Renal cortical epithelial cell (primary cell): Measurements from ENCODE around the gene C1orf105. TPM values are rescaled to one million over a fixed set of nuclear protein-coding genes. Genes with fewer than 3 reads are reported as not detected.

Experiments
- DNase-seq: peaks from one replicate; pipeline ENCODE4 v3.0.0-alpha.2; 2011; ENCODE audit warnings: low read depth
- total RNA-seq: library from RNA; depleted of rRNA; stranded (reverse); fragments of >200 nt; gene quantifications from 2 replicates; pipeline ENCODE4 v1.2.3, GENCODE V29; 2014

C1orf105 gene
- total RNA-seq, 1 donor from 2014 or later, result not detected

DNA sequence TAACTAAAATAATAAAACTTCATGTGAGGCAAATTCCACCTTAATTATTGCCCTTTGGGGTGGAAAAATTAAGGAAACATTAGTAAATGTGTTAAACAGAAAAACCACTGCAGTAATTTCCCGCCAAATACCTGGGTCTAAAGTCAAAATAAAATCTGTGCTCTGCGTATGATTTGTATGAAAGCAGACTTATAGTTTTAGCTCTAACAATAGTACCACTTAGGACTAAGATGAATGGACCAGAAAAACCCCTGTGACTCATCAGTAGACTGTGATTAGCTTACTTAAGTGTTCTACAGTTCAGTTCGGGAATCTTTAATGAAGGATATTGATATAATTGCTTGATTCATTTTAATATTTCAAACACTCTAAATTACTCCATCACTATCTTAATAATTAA is 23.3 kb upstream of the C1orf105 start:
- peak; percentile 78 for DNase-seq

DNA sequence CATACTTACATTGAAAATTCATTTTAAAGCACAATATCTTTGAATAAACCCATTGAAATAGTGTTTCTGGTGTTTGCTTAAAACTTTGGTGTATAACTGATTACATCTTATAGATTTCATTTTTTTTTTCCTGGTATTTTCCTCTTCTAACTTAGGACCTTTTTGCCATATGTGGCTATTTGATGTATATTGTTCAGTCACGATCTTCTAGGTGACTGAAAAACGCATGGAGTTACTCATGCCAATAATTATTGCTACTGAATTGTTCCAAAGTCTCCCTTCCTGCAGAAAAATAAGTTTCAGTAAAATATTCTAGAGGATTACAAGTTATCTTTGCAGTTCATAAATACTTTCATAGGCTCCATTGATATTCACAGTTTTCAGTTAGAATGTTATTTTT is 22.9 kb upstream of the C1orf105 start:
- no peak for DNase-seq

DNA sequence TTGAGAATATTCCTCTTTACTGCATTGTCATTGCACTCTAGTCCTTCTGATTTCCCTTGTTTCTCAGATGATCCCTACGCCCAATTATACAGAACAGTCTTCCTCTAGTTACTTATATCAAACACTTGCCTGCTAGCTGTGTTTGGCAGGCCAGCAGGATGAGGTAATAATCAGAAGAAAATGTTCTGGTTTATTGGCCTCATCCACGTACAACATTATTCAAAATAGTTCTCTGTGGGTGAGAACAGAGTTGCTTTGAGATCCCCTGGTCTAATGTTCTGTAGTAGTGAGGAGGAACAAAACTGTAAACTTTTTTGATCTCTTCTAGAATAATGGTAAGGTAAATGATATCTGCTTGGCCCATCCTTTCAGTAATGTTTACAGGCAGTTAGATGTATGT is 22.3 kb upstream of the C1orf105 start:
- DNase-seq, result no peak

- peak; percentile 88 for DNase-seq
Measured at GRCh38 chr1:172398970-172399755, 21.3 kb upstream of the C1orf105 start.

DNA sequence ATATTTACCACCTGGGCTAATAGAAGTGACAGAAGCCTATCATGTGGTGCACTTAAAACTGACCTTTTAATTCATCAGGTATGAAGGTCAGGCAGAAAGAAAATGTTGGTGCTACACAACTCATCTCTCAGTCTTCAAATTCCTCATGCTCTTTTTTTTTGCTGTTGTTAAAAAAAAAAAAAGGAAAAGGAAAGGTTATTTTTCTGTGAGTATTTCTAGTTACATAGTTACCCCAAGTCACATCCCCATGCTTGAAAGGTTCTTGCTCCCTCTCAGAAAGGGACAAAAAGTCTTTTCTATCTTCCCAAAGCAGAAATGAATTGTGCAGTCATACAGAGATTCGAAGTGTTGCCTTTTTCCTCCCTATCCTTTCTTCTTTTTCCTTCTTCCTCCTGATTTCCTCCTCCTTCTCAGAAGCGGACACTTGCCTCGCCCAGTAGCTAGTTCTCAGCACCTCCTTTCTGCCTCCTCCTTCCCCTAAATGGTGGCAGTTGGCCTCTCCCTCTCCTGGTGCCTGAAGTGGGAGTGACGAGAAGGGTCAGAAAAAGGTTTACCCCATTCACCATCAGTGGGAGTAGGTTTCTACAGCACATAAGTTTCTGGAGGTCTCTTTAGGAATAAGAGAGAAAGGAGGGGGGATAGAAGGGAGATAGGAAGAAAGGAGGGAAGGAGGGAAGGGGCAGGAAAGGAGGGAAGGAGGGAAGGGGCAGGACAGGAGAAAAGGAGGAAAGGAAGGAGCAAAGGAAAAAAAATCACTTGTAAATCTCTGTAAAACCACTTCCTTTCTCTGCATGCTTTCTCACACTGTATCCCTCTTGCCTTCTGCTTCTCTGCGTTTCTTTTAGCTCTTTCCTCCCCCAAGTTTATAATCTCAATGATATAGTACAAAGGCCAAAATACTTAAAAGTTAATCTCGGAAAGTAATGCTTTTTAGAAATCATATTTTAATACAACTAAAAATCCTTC is 20.4 kb upstream of the C1orf105 start:
- no peak for DNase-seq

GRCh38 chr1:172400722-172401105 is 19.8 kb upstream of the C1orf105 start:
- DNase-seq, result no peak

DNA sequence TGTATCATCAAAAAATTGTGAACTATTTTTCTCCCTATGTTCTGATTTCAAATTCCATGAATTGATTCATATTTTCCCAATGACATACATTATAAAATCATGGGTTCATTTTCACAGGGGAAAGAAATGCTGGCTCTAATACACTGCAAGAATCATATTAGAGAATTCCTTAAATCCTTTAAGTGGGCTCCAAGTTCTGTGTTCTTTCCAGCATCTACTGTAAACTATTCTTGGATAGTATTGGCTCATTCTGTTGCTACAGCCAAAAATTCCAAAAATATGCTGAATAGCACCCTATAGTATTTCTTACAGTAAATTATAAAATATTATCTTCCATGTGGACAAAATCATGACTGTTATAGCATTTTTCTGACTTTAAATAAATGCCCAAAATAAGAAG is 19.0 kb upstream of the C1orf105 start:
- no peak for DNase-seq

- no peak for DNase-seq
Measured at GRCh38 chr1:172401892-172402291, 18.6 kb upstream of the C1orf105 start.

GRCh38 chr1:172402878-172403569 is 17.5 kb upstream of the C1orf105 start:
- DNase-seq, result no peak

DNA sequence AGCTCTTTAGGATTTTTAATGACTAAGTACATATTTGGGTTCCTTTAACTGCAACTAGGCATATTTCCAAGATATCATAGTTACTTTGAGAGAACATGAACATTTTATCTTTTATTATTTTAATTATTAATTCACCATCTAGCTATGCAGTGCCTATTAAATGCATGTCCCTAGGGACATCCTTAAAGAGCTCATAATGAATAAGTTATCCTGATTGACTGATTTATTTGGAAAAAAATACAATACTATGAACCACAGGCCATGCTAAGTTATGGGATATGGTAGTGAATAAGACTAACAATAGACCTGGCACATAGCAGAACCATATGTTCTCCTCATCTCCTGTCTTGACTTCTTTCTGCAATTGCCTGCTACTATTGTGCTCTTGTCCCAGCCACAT is 16.4 kb upstream of the C1orf105 start:
- no peak for DNase-seq

DNA sequence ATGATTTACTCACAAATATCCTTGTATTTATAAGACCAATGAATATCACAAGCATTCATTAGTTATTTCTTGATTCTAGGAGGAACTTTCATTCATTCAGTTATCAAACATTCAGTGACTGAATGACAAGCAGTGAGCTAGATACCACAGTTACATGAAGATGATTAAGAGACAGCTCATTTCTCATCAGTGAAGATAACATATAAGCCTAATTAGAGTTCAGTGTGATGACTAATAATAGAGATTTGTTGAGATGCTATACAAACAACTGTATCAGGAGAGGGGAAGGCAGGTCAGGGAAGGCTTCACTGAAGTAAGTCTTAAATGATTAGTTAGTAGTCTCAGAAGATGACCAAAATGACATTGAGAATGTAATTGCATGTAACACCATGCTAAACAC is 14.6 kb upstream of the C1orf105 start:
- DNase-seq, result no peak

GRCh38 chr1:172406968-172407367 is 13.5 kb upstream of the C1orf105 start:
- no peak for DNase-seq

GRCh38 chr1:172408958-172409357 is 11.5 kb upstream of the C1orf105 start:
- DNase-seq, result peak; percentile 60

- DNase-seq, result no peak
Measured at GRCh38 chr1:172410027-172410426, 10.5 kb upstream of the C1orf105 start.

DNA sequence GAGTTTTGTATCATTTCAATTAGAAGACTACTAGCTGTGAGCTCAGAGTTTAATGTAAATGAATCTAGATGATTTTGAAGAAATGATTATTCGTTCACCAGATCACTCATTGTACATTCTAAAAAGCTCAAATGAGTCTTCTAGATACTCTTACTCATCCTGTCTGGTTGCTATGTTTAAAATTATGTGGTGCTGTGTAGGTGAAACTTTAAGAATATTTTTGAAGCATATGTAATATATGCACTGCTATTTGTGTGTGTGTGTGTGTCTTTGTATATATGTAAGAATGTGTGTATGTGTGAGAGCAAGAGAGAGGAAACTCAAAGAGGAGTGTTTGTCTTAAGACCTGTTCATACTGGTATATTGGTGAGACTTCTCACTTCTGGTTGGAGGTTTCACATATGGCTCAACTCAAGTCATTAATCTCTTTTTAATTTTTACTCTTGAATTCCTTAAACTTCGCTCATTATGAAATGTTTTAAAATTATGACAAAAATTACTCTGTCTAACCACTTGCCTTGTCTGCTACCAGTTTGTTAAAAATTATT is 8.6 kb upstream of the C1orf105 start:
- no peak for DNase-seq

DNA sequence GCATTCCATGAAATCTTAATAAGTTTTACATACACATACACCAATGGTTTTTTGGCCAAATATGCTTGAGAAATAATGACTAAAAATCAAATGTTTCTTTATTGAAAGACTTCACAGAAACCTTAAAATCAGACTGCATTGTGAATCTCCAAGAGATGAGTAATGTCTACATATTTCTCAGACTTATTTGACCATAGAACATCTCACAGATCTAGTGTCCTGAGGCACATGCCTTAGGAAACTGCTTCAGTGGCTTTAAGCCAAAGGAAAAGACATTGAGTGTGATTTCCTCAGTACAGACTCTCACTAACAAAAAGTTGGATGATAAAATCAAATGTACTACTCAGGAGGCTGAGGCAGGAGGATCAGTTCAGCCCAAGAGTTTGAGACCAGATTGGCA is 6.2 kb upstream of the C1orf105 start:
- no peak for DNase-seq

DNA sequence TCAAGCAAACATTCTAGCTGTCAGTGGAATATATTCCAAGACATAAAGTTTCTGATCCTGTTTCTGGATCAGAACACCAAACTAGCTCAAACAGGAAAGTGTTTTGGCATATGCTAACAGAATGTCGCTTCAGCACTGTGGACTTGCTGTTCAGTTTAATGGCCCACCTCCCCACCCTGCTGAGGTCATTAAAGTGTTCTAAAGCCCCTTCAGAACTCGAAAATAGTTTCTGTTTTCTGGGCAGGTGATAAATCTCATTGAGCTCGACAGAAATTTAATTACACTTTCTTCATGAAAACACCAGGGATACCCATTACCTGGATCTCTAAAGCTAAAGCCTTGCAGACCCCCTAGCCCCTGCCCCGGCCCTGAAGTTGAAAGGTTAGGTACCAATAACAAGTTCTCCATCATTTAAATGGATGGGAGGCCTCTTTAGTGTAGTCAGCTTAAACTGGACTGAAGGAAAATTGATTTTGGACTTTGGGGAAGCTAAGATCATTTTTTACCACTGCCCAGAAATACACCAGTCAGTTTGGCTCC is 3.9 kb upstream of the C1orf105 start:
- no peak for DNase-seq

DNA sequence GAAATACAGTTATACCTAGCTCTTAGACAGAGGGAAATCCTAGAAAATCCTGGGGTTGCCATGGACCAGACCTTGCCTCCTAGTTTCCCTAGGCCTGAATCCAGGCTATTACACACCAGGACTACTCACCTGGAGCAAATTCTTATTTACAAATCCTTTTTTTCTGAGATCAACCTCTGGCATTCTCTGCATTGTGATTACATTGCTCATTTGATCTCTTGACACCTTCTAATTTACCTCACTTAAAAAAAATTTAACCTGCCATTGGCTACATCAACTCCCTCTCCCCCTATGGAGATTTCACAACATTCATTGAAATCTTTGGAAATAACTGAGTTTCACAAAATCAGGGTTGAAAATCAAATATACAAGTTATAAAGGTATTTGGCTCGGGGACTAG is 2.9 kb upstream of the C1orf105 start:
- DNase-seq, result peak; percentile 94

- DNase-seq, result no peak
Measured at GRCh38 chr1:172421974-172422604, 1.6 kb downstream of the C1orf105 start.

DNA sequence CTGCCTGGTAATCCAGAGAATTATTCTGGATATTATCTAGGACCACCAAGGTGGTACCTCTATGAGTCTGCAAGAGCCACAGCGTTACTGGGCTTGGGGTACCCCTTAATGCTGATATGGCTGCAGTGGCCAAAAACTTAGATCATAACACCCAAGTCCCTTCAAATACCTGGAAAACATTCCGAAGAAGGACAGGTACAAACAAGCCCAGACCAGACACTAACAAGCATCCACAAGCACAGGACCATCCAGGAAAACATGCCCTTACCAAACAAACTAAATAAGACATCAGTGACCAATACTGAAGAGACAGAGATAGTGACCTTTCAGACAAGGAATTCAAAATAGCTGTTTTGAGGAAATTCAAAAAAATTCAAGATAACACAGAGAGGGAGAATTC is 2.9 kb downstream of the C1orf105 start:
- no peak for DNase-seq

DNA sequence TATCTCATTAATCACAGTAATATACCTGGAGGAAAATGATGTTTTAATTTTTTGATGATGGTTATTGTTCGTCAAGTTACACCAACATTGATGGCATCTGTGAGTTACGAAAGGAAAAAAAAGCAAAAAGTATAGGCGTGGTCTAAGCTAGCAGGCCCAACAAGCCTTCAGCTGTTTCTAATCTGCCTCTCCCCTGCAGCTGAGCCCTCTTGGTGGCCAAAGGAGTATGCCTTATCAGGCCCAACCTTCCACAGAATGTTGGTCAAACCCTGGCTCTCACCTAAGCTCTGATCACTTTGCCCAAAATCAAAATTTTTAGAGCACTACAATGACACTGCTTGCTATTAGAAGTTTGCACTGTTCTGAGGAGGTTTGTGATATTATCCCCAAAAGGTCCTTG is 4.9 kb downstream of the C1orf105 start:
- no peak for DNase-seq
